HG03460 (cell line): ENCODE data around the gene CENPP.

Experiments
- ATAC-seq: cut with Tn5 transposase; IDR thresholded peaks from one replicate; pipeline ENCODE4 v1.9.1; 2021; ENCODE audit not compliant: unreplicated experiment

The CENPP gene

GRCh38 chr9:92422611-92423338 lies 97.0 kb downstream of the CENPP start:
- no peak for ATAC-seq

DNA sequence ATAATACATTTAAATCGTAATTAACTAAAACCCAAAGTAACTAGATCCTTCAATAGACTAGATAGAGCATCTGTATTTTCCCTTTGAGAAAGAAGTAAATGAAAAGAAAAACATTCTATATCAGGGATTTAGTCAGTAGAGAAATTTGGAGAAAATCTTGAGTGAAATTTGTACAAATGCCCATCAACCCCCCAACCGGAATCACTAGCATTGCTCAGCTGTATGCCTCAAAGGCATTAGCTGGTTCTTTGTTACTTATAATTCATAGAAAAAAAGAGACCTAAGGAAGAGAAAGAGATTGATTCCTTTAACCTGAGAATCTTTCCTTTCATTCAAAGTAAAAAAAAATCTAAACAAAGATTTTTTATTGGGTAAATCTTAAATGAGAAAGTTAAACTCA lies 97.9 kb downstream of the CENPP start:
- no peak for ATAC-seq

DNA sequence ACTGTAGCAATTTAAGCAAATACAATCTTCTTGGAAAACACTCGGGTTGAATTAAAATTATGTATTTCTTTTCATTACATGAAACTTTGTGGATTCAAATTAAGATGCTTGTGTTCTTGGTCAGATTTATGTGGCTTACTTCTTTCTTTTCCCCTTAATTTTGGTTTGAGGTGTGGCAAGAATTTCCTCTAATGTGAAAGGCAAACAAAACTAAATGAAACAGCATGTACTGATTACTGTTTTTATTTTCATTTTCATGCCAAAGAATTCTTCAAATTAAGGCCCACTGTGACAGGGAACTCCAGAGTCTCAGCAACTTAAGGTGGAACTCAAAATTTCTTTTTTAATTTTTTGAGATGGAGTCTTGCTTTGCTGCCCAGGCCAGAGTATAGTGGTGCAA lies 98.6 kb downstream of the CENPP start, which contains the start of gene OMD:
OMD (minus strand) TSS at position 132 of the 400 bp plus-strand sequence. CDS start 6,913 bp downstream, outside the sequence.
- no peak for ATAC-seq

DNA sequence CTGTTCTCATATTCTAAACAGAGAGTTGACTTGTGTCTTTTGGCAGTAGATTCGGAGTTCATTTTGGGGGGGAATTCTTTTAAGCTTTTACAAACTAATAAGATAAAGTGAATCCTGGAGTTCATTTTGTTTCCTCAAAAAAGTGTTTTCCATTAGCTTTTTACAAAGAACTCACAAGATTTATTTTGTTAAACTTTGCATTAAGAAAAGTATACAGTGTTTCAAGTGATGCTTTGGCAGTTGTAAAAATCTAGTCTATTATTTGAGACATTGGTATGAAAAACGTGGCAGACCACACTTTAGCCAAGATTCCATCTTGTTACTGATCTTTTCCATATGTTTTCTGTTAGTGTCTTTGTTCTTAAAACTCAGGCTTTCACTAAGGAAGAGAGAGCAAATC lies 99.7 kb downstream of the CENPP start:
- ATAC-seq, result no peak

GRCh38 chr9:92426501-92427145 lies 100.9 kb downstream of the CENPP start:
- no peak for ATAC-seq

GRCh38 chr9:92429836-92430235 lies 104.1 kb downstream of the CENPP start:
- ATAC-seq, result no peak

GRCh38 chr9:92432350-92432749 lies 106.6 kb downstream of the CENPP start:
- no peak for ATAC-seq

- no peak for ATAC-seq
Observed at GRCh38 chr9:92432972-92433548, 107.3 kb downstream of the CENPP start.

DNA sequence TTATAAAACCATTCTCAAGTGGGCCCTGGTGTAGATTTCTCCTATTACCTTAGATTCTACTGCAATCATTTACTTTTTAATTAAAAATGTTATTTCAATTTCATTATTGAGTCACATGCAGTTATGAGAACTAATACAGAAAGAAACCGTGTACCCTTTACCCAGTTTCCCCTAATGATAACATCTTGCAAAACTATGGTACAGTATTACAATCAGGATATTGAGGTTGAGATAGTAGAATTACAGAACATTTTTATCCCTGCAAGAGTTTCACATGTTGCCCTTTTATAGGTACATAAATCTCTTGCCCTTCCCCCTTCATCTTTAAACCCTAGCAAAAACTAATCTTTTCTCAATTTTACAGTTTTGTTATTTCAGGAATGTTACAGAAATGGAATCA lies 109.5 kb downstream of the CENPP start:
- ATAC-seq, result no peak

GRCh38 chr9:92438900-92439526 lies 113.3 kb downstream of the CENPP start:
- ATAC-seq, result no peak

GRCh38 chr9:92439921-92440750 lies 114.4 kb downstream of the CENPP start:
- no peak for ATAC-seq

DNA sequence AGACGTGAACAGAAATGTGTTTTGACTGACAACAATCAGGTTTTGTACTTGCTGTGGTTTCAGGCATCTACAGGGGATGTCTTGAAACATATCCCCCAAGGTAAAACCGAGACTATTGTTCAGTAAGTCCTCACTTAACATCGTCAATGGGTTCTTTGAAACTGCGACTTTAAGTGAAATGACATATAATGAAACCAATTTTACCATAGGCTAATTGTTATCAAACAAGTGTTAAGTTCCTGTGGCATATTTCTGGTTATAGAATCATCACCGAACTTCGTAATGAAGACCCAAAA lies 114.9 kb downstream of the CENPP start:
- no peak for ATAC-seq

- no peak for ATAC-seq
Observed at GRCh38 chr9:92444841-92445240, 119.1 kb downstream of the CENPP start.

DNA sequence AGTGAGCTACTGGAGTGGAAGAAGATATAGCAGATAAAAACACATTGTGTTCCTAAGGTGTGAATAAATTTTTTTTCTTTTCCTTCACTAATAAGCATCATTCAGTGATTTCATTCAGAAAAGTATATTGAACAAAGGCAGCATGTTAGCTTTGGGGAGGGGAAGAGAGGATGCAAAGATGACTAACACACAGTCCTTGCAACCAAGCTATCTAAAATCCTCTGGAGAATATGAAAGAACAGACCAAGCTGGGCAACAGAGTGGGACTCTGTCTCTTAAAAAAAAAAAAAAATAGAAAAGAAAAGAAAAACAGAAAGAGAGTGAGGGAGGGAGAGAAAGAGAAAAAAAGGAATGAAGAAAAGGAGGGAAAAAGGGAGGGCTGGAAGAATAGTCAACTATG lies 120.8 kb downstream of the CENPP start:
- ATAC-seq, result no peak

DNA sequence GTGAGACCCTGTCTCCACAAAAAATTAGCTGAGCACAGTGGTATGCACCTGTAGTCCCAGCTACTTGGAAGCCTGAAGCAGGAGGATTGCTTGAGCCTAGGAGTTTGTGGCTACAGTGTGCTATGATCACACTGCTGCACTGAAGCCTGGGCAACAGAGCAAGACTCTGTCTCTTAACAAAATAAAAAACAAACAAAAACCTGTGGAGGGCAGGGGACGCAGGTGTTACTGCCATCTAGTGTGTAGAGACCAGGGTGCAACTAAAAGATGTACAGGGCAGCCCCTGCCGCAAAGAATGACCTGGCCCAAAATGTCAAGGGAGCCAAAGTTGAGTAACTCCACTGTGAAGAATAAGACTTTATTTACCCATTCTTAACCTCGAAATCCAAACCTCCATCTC lies 129.5 kb downstream of the CENPP start:
- no peak for ATAC-seq

DNA sequence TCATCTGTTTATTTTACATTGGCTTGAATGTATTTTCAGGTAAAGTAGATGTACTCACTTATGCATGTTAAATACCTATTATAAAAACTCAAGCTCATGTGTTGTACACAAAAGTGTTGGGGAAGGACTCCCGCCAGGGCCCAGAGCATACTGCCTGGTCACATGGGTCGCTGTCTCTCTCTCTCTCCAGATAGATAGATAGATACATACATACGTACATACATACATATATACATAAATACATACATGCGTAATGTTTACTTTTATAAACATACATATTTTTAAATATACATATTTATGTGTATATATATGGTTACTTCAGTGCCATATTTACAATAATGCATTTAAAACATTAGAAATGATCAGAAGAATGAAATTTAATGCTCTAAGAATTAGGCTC lies 131.8 kb downstream of the CENPP start:
- ATAC-seq, result no peak

DNA sequence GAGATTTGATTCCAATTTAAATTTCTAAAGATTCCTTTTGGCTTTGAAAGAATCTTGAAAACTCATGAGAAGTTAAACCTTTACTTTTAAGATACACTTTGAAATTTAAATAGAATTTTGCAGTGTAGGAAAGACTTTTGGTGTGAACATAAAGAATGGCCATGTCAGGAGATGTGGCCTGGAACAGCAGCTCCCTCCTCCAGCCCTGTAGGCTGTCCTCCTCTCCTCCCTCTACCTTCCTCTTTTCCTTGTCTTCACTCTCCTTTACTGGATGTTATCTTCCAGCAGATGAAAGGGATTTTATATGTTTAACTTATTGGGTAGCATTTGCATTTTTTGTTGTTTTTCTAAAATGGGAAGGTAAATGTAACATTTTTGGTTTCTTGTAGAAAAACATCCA lies 137.6 kb downstream of the CENPP start:
- ATAC-seq, result no peak

GRCh38 chr9:92463984-92464383 lies 138.2 kb downstream of the CENPP start:
- ATAC-seq, result no peak

GRCh38 chr9:92467041-92467440 lies 141.3 kb downstream of the CENPP start:
- no peak for ATAC-seq

DNA sequence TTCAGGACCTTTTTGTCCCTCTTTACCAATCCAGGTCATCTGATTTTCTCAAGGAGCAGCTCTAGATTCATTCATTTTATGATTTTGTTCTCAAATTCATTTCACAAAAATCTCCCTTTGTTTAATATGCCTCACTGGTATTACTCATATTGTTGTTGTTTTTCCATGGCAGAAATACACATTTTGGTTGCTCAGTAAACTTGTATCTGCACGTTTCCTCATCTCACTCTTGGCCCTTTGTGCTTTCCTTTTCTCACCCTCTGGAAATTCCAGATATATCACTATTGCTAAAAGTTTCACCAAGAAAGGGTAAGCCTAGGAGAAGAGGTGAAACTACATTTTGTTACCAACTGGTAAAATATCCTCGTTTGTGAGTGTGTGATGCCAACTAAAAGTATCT lies 141.8 kb downstream of the CENPP start:
- ATAC-seq, result no peak

GRCh38 chr9:92468206-92468605 lies 142.5 kb downstream of the CENPP start:
- no peak for ATAC-seq
